ENCODE results near the gene CDC14A.

DNA sequence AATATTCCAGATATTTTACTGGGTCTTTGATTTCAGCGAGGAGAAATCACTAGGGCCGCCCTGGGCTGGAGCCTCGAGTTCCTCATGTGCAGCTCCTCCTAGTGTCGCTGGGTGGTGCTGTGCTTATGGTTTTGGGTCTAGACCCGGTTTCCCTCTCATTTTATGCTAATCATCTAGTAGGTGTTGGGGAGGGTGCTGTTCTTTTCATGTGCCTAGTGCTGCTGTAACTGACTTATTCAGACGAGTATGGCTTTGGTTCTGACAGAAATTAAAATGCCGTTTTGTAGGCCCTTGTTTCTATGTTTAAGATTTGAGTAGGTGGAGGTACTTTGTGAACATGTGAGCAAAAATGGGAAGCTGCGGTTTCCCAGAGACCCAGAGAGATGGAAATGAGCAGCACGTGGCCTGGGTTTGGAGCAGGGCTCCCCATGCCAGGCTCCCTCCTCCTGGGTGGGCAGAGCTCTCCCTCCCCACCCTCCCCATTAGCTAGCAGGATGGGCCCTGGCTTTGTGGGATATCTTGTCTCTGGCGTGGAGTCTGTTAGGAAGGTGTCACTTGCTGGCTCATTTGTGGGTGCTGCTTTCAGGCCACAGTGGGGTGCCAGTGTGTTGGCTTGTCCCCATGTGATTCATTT lies 111.6 kb downstream of the CDC14A start:
- TF ChIP-seq GATA3 (IDR thresholded peaks at IDR 0.05; ENCODE audit: low read depth, low read length) (no peak), GATA2 (IDR thresholded peaks at IDR 0.05; ENCODE audit: low read depth, low read length) (no peak)

Data from SH-SY5Y (cell line).